Tibial nerve (tissue), 4 donors: Measurements from ENCODE around the gene PDZD2. TPM values are rescaled to one million over a fixed set of nuclear protein-coding genes. Genes with fewer than 3 reads are reported as not detected.

Source experiments
- DNase-seq, 2 donors: peaks; one replicate each; pipeline ENCODE4 v3.0.0-alpha.2; 2019; ENCODE audit warnings: low spot score in 2 of 2
- H3K27ac ChIP-seq, 4 donors: fragments of 200-600 bp; sonication (generic) in 3 of 4; one replicate each; pipeline ENCODE4 v1.5.1; 2017 to 2019; ENCODE audit warnings: mild to moderate bottlenecking in 1 of 4
- H3K27me3 ChIP-seq, 2 donors: fragments of 200-600 bp; sonication (generic) in 1 of 2; one replicate each; pipeline versions ENCODE4 v1.5.1 to v1.6.0; 2017 to 2019
- H3K36me3 ChIP-seq, 3 donors: fragments of 200-600 bp; sonication (generic); one replicate each; pipeline ENCODE4 v1.5.1; 2018 to 2019
- H3K4me1 ChIP-seq, 4 donors: fragments of 200-600 bp; sonication (generic) in 3 of 4; one replicate each; pipeline ENCODE4 v1.5.1; 2017 to 2019
- H3K4me3 ChIP-seq, 4 donors: fragments of 200-600 bp; sonication (generic) in 3 of 4; one replicate each; pipeline ENCODE4 v1.5.1; 2017 to 2019; ENCODE audit warnings: mild to moderate bottlenecking in 1 of 4, moderate library complexity in 1 of 4
- H3K9me3 ChIP-seq, 4 donors: fragments of 200-600 bp; sonication (generic) in 3 of 4; one replicate each; pipeline ENCODE4 v1.5.1; 2017 to 2019
- EP300 ChIP-seq, 2 donors: sonication (generic); formaldehyde crosslinking; IDR thresholded peaks; one replicate each; pipeline ENCODE4 v1.6.1; 2017; ENCODE audit warnings: antibody characterized with exemption in 2 of 2, mild to moderate bottlenecking in 1 of 2
- POLR2A ChIP-seq, 2 donors: fragments of 450-650 bp; IDR thresholded peaks; one replicate each; pipeline ENCODE4 v1.6.1; 2017; ENCODE audit warnings: antibody characterized with exemption in 2 of 2, mild to moderate bottlenecking in 2 of 2, moderate library complexity in 2 of 2
- WGBS, 2 donors: methylation state at CpG; one replicate each; pipeline ENCODE4 v1.1.5; 2018; 5-methylcytosine and 5-hydroxymethylcytosine counted together
- total RNA-seq, 4 donors: library from RNA; depleted of rRNA; stranded (reverse); fragments of >200 nt; gene quantifications; one replicate each; pipeline ENCODE4 v1.1.0, GENCODE V29; 2016
- TF ChIP-seq, protein P1 (sequence below), 5 experiments: fragments of 200-600 bp in 3 of 5; fragments of 450-650 bp in 2 of 5; sonication (generic) in 3 of 5; IDR thresholded peaks; one replicate each; pipeline ENCODE4 v1.5.1; 2016 to 2019; ENCODE audit warnings: antibody characterized with exemption in 5 of 5, mild to moderate bottlenecking in 3 of 5, moderate library complexity in 2 of 5

PDZD2 gene
- total RNA-seq, 4 donors from 2014 or later, result 102 to 153 (median 117) TPM

DNA sequence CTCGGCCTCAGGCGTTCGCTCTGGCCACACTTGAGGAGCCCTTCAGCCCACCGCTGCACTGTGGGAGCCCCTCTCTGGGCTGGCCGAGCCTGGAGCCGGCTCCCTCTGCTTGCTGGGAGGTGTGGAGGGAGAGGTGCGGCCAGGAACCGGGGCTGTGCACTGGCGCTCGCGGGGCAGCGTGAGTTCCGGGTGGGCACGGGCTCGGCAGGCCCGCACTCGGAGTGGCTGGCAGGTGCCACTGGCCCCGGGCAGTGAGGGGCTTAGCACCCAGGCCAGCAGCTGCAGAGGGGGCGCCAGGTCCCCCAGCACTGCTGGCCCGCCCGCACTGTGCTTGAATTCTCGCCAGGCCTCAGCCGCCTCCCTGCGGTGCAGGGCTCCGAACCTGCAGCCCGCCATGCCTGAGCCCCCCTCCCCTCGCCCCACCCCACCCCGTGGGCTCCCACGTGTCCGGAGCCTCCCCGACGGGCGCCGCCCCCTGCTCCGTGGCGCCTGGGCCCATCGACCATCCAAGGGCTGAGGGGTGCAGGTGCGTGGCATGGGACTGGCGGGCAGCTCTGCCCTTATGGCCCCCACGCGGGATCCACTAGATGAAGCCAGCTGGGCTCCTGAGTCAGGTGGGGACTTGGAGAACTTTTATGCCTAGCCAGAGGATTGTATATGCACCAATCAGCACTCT, 138.2 kb downstream of the PDZD2 start:
- Histone ChIP-seq H3K9me3 (peaks cover 0 to 7% (median 0%) of the 10 kb centered on the region in 4 donors), H3K36me3 (no peaks in the 10 kb centered on the region), H3K27ac (no peak overlapping the region), H3K4me1 (peaks cover 0 to 4% (median 0%) of the 10 kb centered on the region in 4 donors), H3K27me3 (no peaks in the 10 kb centered on the region), H3K4me3 (no peak overlapping the region)
- no peak for DNase-seq
- 93 to 97% methylated on average over 15 to 28 of the region's 41 CpGs for WGBS, 2 donors
- TF ChIP-seq, protein P1, sequence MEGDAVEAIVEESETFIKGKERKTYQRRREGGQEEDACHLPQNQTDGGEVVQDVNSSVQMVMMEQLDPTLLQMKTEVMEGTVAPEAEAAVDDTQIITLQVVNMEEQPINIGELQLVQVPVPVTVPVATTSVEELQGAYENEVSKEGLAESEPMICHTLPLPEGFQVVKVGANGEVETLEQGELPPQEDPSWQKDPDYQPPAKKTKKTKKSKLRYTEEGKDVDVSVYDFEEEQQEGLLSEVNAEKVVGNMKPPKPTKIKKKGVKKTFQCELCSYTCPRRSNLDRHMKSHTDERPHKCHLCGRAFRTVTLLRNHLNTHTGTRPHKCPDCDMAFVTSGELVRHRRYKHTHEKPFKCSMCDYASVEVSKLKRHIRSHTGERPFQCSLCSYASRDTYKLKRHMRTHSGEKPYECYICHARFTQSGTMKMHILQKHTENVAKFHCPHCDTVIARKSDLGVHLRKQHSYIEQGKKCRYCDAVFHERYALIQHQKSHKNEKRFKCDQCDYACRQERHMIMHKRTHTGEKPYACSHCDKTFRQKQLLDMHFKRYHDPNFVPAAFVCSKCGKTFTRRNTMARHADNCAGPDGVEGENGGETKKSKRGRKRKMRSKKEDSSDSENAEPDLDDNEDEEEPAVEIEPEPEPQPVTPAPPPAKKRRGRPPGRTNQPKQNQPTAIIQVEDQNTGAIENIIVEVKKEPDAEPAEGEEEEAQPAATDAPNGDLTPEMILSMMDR (IDR thresholded peaks at IDR 0.05), result no peak
- TF ChIP-seq EP300 (IDR thresholded peaks at IDR 0.05) (no peak), POLR2A (IDR thresholded peaks at IDR 0.05) (no peak)

DNA sequence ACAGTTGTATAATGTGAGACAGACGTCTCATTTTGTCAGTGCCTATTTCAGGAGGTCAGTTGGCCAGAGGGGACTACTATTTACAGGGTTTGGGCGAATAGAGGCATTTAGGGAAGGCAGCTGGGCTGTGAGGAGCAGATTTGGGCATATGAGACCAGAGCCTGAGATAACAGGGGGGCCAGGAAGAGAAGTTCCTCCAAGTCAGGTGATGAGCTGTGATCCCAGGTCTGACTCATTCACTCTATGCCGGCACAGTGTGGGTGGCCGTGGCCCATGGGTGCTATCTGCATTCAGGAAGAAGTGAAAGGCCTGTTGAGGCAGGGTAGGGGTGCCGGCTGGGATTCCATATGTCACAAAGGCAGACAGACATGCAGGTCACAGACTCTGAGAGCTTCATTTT, 142.8 kb downstream of the PDZD2 start:
- Histone ChIP-seq H3K36me3 (no peaks in the 10 kb centered on the region), H3K4me3 (no peak overlapping the region), H3K9me3 (peaks cover 0 to 6% (median 0%) of the 10 kb centered on the region in 4 donors), H3K27ac (no peak overlapping the region), H3K4me1 (peaks cover 0 to 11% (median 0%) of the 10 kb centered on the region in 4 donors), H3K27me3 (no peaks in the 10 kb centered on the region)
- DNase-seq, result no peak
- WGBS, 2 donors, result 66% methylated on average over 5 of the region's 5 CpGs
- TF ChIP-seq POLR2A (IDR thresholded peaks at IDR 0.05) (no peak), EP300 (IDR thresholded peaks at IDR 0.05) (no peak)
- TF ChIP-seq, protein P1 (IDR thresholded peaks at IDR 0.05), result no peak

DNA sequence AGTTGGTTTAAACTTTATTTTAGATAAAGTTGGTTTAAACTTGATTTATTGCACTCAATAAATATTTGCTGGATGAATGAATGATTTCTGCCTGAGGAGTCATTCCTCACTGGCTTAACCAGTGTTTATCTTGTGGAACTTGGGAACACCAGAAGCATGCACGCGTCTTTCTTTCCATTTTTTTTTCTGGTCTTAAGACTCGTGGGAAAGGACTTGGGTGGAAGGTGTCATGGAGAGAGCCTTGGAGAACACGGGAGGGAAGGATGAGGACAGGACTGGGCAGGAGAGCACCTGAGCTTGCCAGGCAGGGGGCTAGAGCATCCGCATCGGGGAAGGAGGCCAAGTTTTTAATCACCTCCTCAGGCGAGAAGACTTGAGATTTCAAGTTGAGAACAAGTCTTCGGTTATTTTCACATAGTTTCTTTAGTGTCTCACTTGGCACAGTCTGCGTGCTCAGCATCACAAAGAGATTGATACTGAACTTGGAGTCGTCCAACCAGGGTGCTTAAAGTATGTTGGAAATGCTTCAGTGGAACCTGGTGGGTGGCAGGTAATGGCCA, 144.2 kb downstream of the PDZD2 start:
- TF ChIP-seq EP300 (IDR thresholded peaks at IDR 0.05) (no peak), POLR2A (IDR thresholded peaks at IDR 0.05) (no peak)
- TF ChIP-seq, protein P1 (IDR thresholded peaks at IDR 0.05), result no peak
- 85 to 86% methylated on average over 10 of the region's 10 CpGs for WGBS, 2 donors
- no peaks in the 10 kb centered on the region for H3K36me3 ChIP-seq
- peaks cover 0 to 11% (median 0%) of the 10 kb centered on the region in 4 donors for H3K4me1 ChIP-seq
- no peak overlapping the region for H3K27ac ChIP-seq
- no peaks in the 10 kb centered on the region for H3K9me3 ChIP-seq
- H3K27me3 ChIP-seq, result no peaks in the 10 kb centered on the region
- no peak for DNase-seq
- no peak overlapping the region for H3K4me3 ChIP-seq

DNA sequence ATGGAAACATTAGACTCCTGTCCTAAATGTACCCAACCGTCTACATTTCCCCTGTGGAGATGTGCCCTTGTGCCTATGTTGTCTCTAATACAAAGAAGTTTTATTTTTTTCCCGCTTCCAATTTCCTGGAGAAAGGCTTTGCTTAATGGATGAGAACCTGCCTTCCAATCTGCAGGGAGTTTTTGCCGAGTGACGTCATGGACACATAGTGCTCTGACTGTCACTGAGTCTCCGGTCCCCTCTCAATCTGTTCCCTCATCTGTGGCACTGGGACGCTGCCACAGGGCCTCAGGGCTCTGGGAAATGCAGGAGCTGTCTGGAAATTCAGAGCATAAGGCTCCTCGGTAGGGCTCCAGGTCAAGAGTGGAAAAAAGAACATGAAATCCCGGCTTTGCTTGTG, 144.8 kb downstream of the PDZD2 start:
- H3K27ac ChIP-seq, result no peak overlapping the region
- H3K4me1 ChIP-seq, result peaks cover 0 to 11% (median 0%) of the 10 kb centered on the region in 4 donors
- no peaks in the 10 kb centered on the region for H3K36me3 ChIP-seq
- no peak for DNase-seq
- 61 to 79% methylated on average over 8 of the region's 8 CpGs for WGBS, 2 donors
- H3K4me3 ChIP-seq, result no peak overlapping the region
- no peaks in the 10 kb centered on the region for H3K27me3 ChIP-seq
- peaks cover 0 to under 1% (median 0%) of the 10 kb centered on the region in 4 donors for H3K9me3 ChIP-seq
- TF ChIP-seq EP300 (IDR thresholded peaks at IDR 0.05) (no peak), POLR2A (IDR thresholded peaks at IDR 0.05) (no peak)
- TF ChIP-seq, protein P1 (IDR thresholded peaks at IDR 0.05), result no peak

DNA sequence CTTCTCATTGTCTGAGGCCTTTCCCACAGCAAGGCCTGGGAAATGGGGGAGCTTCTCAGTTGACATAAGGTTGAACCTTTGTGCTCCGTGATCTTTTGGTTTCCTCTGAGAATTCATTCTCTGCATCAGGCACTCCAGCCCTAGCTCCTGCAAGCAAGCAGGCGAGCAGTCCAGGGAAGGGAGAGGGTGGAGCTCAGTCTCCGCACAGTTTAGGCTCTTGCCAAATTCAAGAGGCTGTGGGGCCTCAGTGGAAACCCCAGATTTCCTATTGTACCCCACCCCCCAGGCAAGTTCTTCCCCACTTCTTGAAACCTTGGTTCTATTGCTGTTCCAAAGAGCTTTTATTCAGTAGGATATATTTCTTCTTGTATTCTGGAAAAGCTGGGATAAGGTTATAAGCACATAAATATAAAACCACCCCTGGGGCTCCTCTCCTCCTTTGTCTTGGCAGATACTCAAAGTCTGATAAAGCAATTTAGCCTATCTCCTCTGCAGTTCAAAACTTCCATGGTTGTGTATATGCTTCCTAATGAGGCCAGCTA, 147.2 kb downstream of the PDZD2 start:
- 49 to 58% methylated on average over 3 of the region's 3 CpGs for WGBS, 2 donors
- H3K27me3 ChIP-seq, result no peaks in the 10 kb centered on the region
- peaks cover 0 to 11% (median 0%) of the 10 kb centered on the region in 4 donors for H3K4me1 ChIP-seq
- no peak for TF ChIP-seq EP300 (IDR thresholded peaks at IDR 0.05)
- TF ChIP-seq, protein P1 (IDR thresholded peaks at IDR 0.05), result no peak
- no peaks in the 10 kb centered on the region for H3K36me3 ChIP-seq
- H3K9me3 ChIP-seq, result peaks cover 0 to 5% (median 0%) of the 10 kb centered on the region in 4 donors
- H3K4me3 ChIP-seq, result no peak overlapping the region
- no peak for DNase-seq
- no peak overlapping the region for H3K27ac ChIP-seq
